Liver (tissue), 9 donors: ENCODE results near the gene SOWAHA. TPM values are rescaled to one million over a fixed set of nuclear protein-coding genes. Genes with fewer than 3 reads are reported as not detected.

Source experiments
- DNase-seq: peaks from one replicate; pipeline ENCODE4 v3.0.0-alpha.2; 2017; ENCODE audit warnings: low spot score
- H3K27ac ChIP-seq, 2 donors: one replicate each; pipeline ENCODE4 v1.7.0; 2013; ENCODE audit warnings: inconsistent platforms in 2 of 2, low read length in 2 of 2, control low read depth in 1 of 2, low read depth in 1 of 2, mild to moderate bottlenecking in 1 of 2
- H3K27me3 ChIP-seq, 4 donors: one replicate each; pipeline versions ENCODE4 v1.6.1 to v1.7.0; 2013; ENCODE audit warnings: low read length in 3 of 4, inconsistent platforms in 1 of 4, mild to moderate bottlenecking in 1 of 4, moderate library complexity in 1 of 4; ENCODE audit not compliant: control insufficient read depth in 4 of 4, insufficient read depth in 4 of 4
- H3K36me3 ChIP-seq, 4 donors: one replicate each; pipeline versions ENCODE4 v1.6.1 to v1.7.0; 2013; ENCODE audit warnings: low read length in 3 of 4, mild to moderate bottlenecking in 3 of 4, low read depth in 1 of 4, moderate library complexity in 1 of 4; ENCODE audit not compliant: control insufficient read depth in 4 of 4, insufficient read depth in 3 of 4
- H3K4me1 ChIP-seq, 4 donors: one replicate each; pipeline versions ENCODE4 v1.6.1 to v1.7.0; 2013; ENCODE audit warnings: low read length in 3 of 4, mild to moderate bottlenecking in 3 of 4, moderate library complexity in 1 of 4; ENCODE audit not compliant: control insufficient read depth in 4 of 4, insufficient read depth in 4 of 4
- H3K4me3 ChIP-seq, 3 donors: one replicate each; pipeline versions ENCODE4 v1.6.1 to v1.7.0; 2013; ENCODE audit warnings: low read length in 3 of 3, control low read depth in 1 of 3, low read depth in 1 of 3, mild to moderate bottlenecking in 1 of 3
- H3K9ac ChIP-seq, 2 donors: one replicate each; pipeline ENCODE4 v1.7.0; 2013; ENCODE audit warnings: low read length in 2 of 2, mild to moderate bottlenecking in 2 of 2, moderate library complexity in 2 of 2, control low read depth in 1 of 2, low read depth in 1 of 2
- H3K9me3 ChIP-seq, 4 donors: one replicate each; pipeline versions ENCODE4 v1.6.1 to v1.7.0; 2013; ENCODE audit warnings: low read length in 3 of 4; ENCODE audit not compliant: control insufficient read depth in 4 of 4
- ATF3 ChIP-seq: IDR thresholded peaks from 2 replicates; pipeline ENCODE4 v1.6.1; 2016; ENCODE audit warnings: antibody characterized with exemption
- CTCF ChIP-seq: fragments of 150-350 bp; IDR thresholded peaks from 2 replicates; pipeline ENCODE4 v1.5.1; 2017; ENCODE audit warnings: improper control_type of control experiment, low read depth, low read length; ENCODE audit not compliant: missing input control
- EGR1 ChIP-seq, 2 donors: IDR thresholded peaks; 2 replicates each; pipeline ENCODE4 v1.6.1; 2016 to 2018; ENCODE audit warnings: antibody characterized with exemption in 2 of 2, low read depth in 2 of 2
- FOXA1 ChIP-seq: IDR thresholded peaks from 2 replicates; pipeline ENCODE4 v1.6.1; 2016; ENCODE audit warnings: antibody characterized with exemption
- FOXA2 ChIP-seq: IDR thresholded peaks from 2 replicates; pipeline ENCODE4 v1.6.1; 2016; ENCODE audit warnings: antibody characterized with exemption
- GABPA ChIP-seq, 2 donors: IDR thresholded peaks in 1 of 2; conservative IDR thresholded peaks in 1 of 2; 2 replicates each; pipeline ENCODE4 v1.6.1; 2016; ENCODE audit warnings: antibody characterized with exemption in 2 of 2, mild to moderate bottlenecking in 1 of 2, moderate library complexity in 1 of 2
- HNF4A ChIP-seq, 2 donors: conservative IDR thresholded peaks; 2 replicates each; pipeline ENCODE4 v1.6.1; 2016; ENCODE audit warnings: antibody characterized with exemption in 2 of 2, mild to moderate bottlenecking in 2 of 2
- HNF4G ChIP-seq: IDR thresholded peaks from 2 replicates; pipeline ENCODE4 v1.6.1; 2016; ENCODE audit warnings: antibody characterized with exemption
- JUND ChIP-seq, 2 donors: IDR thresholded peaks; 2 replicates each; pipeline ENCODE4 v1.6.1; 2016; ENCODE audit warnings: antibody characterized with exemption in 2 of 2
- MAX ChIP-seq: IDR thresholded peaks from 2 replicates; pipeline ENCODE4 v1.6.1; 2016; ENCODE audit warnings: antibody characterized with exemption
- NR2F2 ChIP-seq: IDR thresholded peaks from 2 replicates; pipeline ENCODE4 v1.6.1; 2016; ENCODE audit warnings: antibody characterized with exemption
- RAD21 ChIP-seq, 2 donors: IDR thresholded peaks; 2 replicates each; pipeline ENCODE4 v1.6.1; 2016; ENCODE audit warnings: antibody characterized with exemption in 2 of 2, mild to moderate bottlenecking in 2 of 2
- RXRA ChIP-seq, 2 donors: IDR thresholded peaks; 2 replicates each; pipeline ENCODE4 v1.6.1; 2017 to 2018; ENCODE audit warnings: antibody characterized with exemption in 2 of 2, mild to moderate bottlenecking in 1 of 2
- SP1 ChIP-seq: IDR thresholded peaks from 2 replicates; pipeline ENCODE4 v1.6.1; 2018; ENCODE audit warnings: antibody characterized with exemption, mild to moderate bottlenecking
- TAF1 ChIP-seq: conservative IDR thresholded peaks from 2 replicates; pipeline ENCODE4 v1.6.1; 2016; ENCODE audit warnings: antibody characterized with exemption, mild to moderate bottlenecking
- YY1 ChIP-seq: IDR thresholded peaks from 2 replicates; pipeline ENCODE4 v1.6.1; 2016; ENCODE audit warnings: antibody characterized with exemption, mild to moderate bottlenecking
- ZBTB33 ChIP-seq: IDR thresholded peaks from 2 replicates; pipeline ENCODE4 v1.6.1; 2016; ENCODE audit warnings: antibody characterized with exemption
- WGBS: extraction: QIAGEN DNeasy Blood & Tissue Kit; methylation state at CpG from one replicate; pipeline ENCODE4 v1.1.7; 2013; 5-methylcytosine and 5-hydroxymethylcytosine counted together
- polyA plus RNA-seq, 2 donors: library from polyadenylated mRNA; stranded (reverse) in 1 of 2; unstranded in 1 of 2; fragments of 200-250 nt in 1 of 2; fragments of >200 nt in 1 of 2; fragmentation: Nextera tagmentation in 1 of 2; extraction: Ambion mirVana in 1 of 2; gene quantifications; one replicate each; pipeline versions ENCODE4 v1.2.1 to v1.2.3, GENCODE V29; 2013 to 2015
- total RNA-seq, 2 donors: library from RNA; depleted of rRNA; stranded (reverse); fragments of >200 nt; gene quantifications; one replicate each; pipeline ENCODE4 v1.2.3, GENCODE V29; 2014
- donor health status: healthy.
- donor health status: healthy.
- donor health status: healthy.
- donor health status: healthy.
- donor health status: healthy.

The SOWAHA gene
- total and polyA plus RNA-seq, 4 donors: 1.3 to 2.2 (median 1.8) TPM

GRCh38 chr5:132775476-132775961 is 37.6 kb upstream of the SOWAHA start (continued):
- TF ChIP-seq ZBTB33 (no peak), NR2F2 (no peak), FOXA1 (no peak), YY1 (no peak), RAD21 (IDR thresholded peaks at IDR 0.05) (no peak), EGR1 (IDR thresholded peaks at IDR 0.05; ENCODE audit: low read depth in 2 of 2) (no peak), HNF4A (conservative IDR thresholded peaks at IDR 0.05) (no peak), TAF1 (no peak), HNF4G (no peak), MAX (no peak), GABPA (IDR thresholded peaks at IDR 0.05 in 1 of 2, conservative IDR thresholded peaks at IDR 0.05 in 1 of 2) (no peak)

GRCh38 chr5:132776131-132776937 is 36.8 kb upstream of the SOWAHA start:
- peaks cover 3 to 24% (median 7%) of the 10 kb centered on the region in 4 donors for H3K4me1 ChIP-seq
- peak overlapping the region in 1 of 2 donors; percentile 43 for H3K9ac ChIP-seq

More at GRCh38 chr5:132776131-132776937, 36.8 kb upstream of the SOWAHA start:
- Histone ChIP-seq H3K4me3 (peak overlapping the region; percentile 29 to 83 (median 81)), H3K36me3 (no peaks in the 10 kb centered on the region), H3K9me3 (no peaks in the 10 kb centered on the region), H3K27ac (peak overlapping the region; percentile 23 to 41), H3K27me3 (no peaks in the 10 kb centered on the region)
- 13% methylated on average over 39 of the region's 39 CpGs for WGBS
- no peak for DNase-seq
- TF ChIP-seq JUND (IDR thresholded peaks at IDR 0.05) (no peak), NR2F2 (no peak), SP1 (no peak), FOXA2 (no peak), MAX (no peak), RAD21 (IDR thresholded peaks at IDR 0.05) (no peak), HNF4G (no peak), ZBTB33 (no peak), RXRA (IDR thresholded peaks at IDR 0.05) (no peak), HNF4A (conservative IDR thresholded peaks at IDR 0.05) (no peak), CTCF (no peak), ATF3 (no peak)
